Measurements from ENCODE around the gene QTRT2. TPM values are rescaled to one million over a fixed set of nuclear protein-coding genes. Genes with fewer than 3 reads are reported as not detected.
A peak's percentile ranks its signal among the peaks of the same experiment; 100 is the strongest.

Gene QTRT2
- 10 to 100 TPM; 21.4 to 48.5 TPM for total RNA-seq

- Histone ChIP-seq H3K36me3 (no peaks in the 10 kb centered on the region), H3K27ac (peak within 1 kb of the TSS; percentile 34 to 56), H3K4me1 (ENCODE audit: control insufficient read depth in 1 of 2, low read depth in 2 of 2) (peaks cover 10 to 19% of the 10 kb centered on the region in 2 donors), H3K9me3 (no peaks in the 10 kb centered on the region), H3K27me3 (replicated peaks; ENCODE audit: insufficient read depth) (no peaks in the 10 kb centered on the region), H3K4me3 (peak within 1 kb of the TSS; percentile 92)
- DNase-seq (ENCODE audit: low spot score) (peak; percentile 98), ATAC-seq (ENCODE audit: insufficient number of reproducible peaks, low FRiP score, low read depth) (peak; percentile 99)
- TF ChIP-seq CTCF (IDR thresholded peaks at IDR 0.05) = no peak
Measured at GRCh38 chr3:114056130-114057010, at the start of gene QTRT2, which contains the start of gene CCDC191. TSS of gene QTRT2 (plus strand) at chr3:114056737. CDS start at chr3:114065258, 8,521 bp downstream. TSS of gene CCDC191 (minus strand) at chr3:114056526. CDS start at chr3:114056466, 60 bp downstream.

- ATAC-seq (ENCODE audit: insufficient number of reproducible peaks, low FRiP score, low read depth) (no peak), DNase-seq (ENCODE audit: low spot score) (no peak)
- TF ChIP-seq CTCF (IDR thresholded peaks at IDR 0.05) = no peak
Measured at GRCh38 chr3:114011059-114011797, 45.3 kb upstream of the QTRT2 start.

GRCh38 chr3:114014211-114014610, 42.3 kb upstream of the QTRT2 start:
- no peaks in the 10 kb centered on the region for H3K4me1 ChIP-seq (ENCODE audit: control insufficient read depth in 1 of 2, low read depth in 2 of 2)
- no peaks in the 10 kb centered on the region for H3K27me3 ChIP-seq (replicated peaks; ENCODE audit: insufficient read depth)
- H3K4me3 ChIP-seq = no peak overlapping the region
- no peak for ATAC-seq (ENCODE audit: insufficient number of reproducible peaks, low FRiP score, low read depth)
- no peak overlapping the region for H3K27ac ChIP-seq
- H3K36me3 ChIP-seq = no peaks in the 10 kb centered on the region
- no peaks in the 10 kb centered on the region for H3K9me3 ChIP-seq
- DNase-seq (ENCODE audit: low spot score) = no peak
- TF ChIP-seq CTCF (IDR thresholded peaks at IDR 0.05) = no peak

More at GRCh38 chr3:114011059-114011797, 45.3 kb upstream of the QTRT2 start:
- no peaks in the 10 kb centered on the region for H3K36me3 ChIP-seq
- no peak overlapping the region for H3K4me3 ChIP-seq
- H3K27ac ChIP-seq = no peak overlapping the region
- H3K4me1 ChIP-seq (ENCODE audit: control insufficient read depth in 1 of 2, low read depth in 2 of 2) = no peaks in the 10 kb centered on the region
- no peaks in the 10 kb centered on the region for H3K9me3 ChIP-seq
- H3K27me3 ChIP-seq (replicated peaks; ENCODE audit: insufficient read depth) = no peaks in the 10 kb centered on the region

GRCh38 chr3:114019486-114019885, 37.1 kb upstream of the QTRT2 start:
- ATAC-seq (ENCODE audit: insufficient number of reproducible peaks, low FRiP score, low read depth) = no peak
- no peaks in the 10 kb centered on the region for H3K27me3 ChIP-seq (replicated peaks; ENCODE audit: insufficient read depth)
- no peak overlapping the region for H3K27ac ChIP-seq
- DNase-seq (ENCODE audit: low spot score) = no peak
- H3K4me3 ChIP-seq = no peak overlapping the region
- no peaks in the 10 kb centered on the region for H3K36me3 ChIP-seq
- H3K4me1 ChIP-seq (ENCODE audit: control insufficient read depth in 1 of 2, low read depth in 2 of 2) = no peaks in the 10 kb centered on the region
- TF ChIP-seq CTCF (IDR thresholded peaks at IDR 0.05) = no peak
- H3K9me3 ChIP-seq = no peaks in the 10 kb centered on the region

GRCh38 chr3:114020907-114021306, 35.6 kb upstream of the QTRT2 start:
- no peak for ATAC-seq (ENCODE audit: insufficient number of reproducible peaks, low FRiP score, low read depth)
- H3K4me3 ChIP-seq = no peak overlapping the region
- no peak for DNase-seq (ENCODE audit: low spot score)
- no peaks in the 10 kb centered on the region for H3K9me3 ChIP-seq
- H3K36me3 ChIP-seq = no peaks in the 10 kb centered on the region
- H3K27me3 ChIP-seq (replicated peaks; ENCODE audit: insufficient read depth) = no peaks in the 10 kb centered on the region
- no peak overlapping the region for H3K27ac ChIP-seq
- TF ChIP-seq CTCF (IDR thresholded peaks at IDR 0.05) = no peak
- H3K4me1 ChIP-seq (ENCODE audit: control insufficient read depth in 1 of 2, low read depth in 2 of 2) = no peaks in the 10 kb centered on the region
